ENCODE measurements around the gene PCYT2. TPM values are rescaled to one million over a fixed set of nuclear protein-coding genes. Genes with fewer than 3 reads are reported as not detected.

The PCYT2 gene
- total and polyA plus RNA-seq, 9 of the 15 experiments (the other 6 are each of a cell fraction or from before 2014, with no cell fraction given): 0.92 to 134 (median 82.5) TPM

- POLR2A ChIA-PET: interaction anchor here (1.1 to 1.7 kb wide), 3 partner anchors 9 to 18 kb away, joined by 3 to 7 read pairs (median 3); no protein-coding TSS in a partner anchor
- no peak overlapping the region for H3K4me2 ChIP-seq (ENCODE audit: insufficient read depth, low read length)
- intact Hi-C loops (cut with micrococcal nuclease) (no loop called here), in situ Hi-C loops (cut with MboI) (no loop called here)
- H3K27ac ChIP-seq (ENCODE audit: extremely low read depth, low read depth, low read length): no peak overlapping the region
- no peaks in the 10 kb centered on the region for H4K20me1 ChIP-seq (replicated peaks; ENCODE audit: control insufficient read depth, insufficient read depth, low read length)
- peak; percentile 17 for TF ChIP-seq MEIS2 (IDR thresholded peaks at IDR 0.05; ENCODE audit: partially characterized antibody)
- no peak for TF ChIP-seq SFPQ (IDR thresholded peaks at IDR 0.05; ENCODE audit: low read depth, low read length)
- 0 out of 2 replicates have a peak, but pooled peaks have one; percentile 35 for TF ChIP-seq ZBTB33 (CRISPR knock-in tag; IDR thresholded peaks at IDR 0.05)
- TF ChIP-seq ID3 (CRISPR knock-in tag; IDR thresholded peaks at IDR 0.05): no peak
- no peak for TF ChIP-seq ID3 (tag; IDR thresholded peaks at IDR 0.05)
- TF ChIP-seq NRF1 (conservative IDR thresholded peaks at IDR 0.05 in 1 of 2, IDR thresholded peaks at IDR 0.05 in 1 of 2): no peak
- peak; percentile 93 for TF ChIP-seq ZNF121 (CRISPR knock-in tag; conservative IDR thresholded peaks at IDR 0.05)
- no peak for TF ChIP-seq ZNF551 (CRISPR knock-in tag; IDR thresholded peaks at IDR 0.05)
- TF ChIP-seq BCOR (IDR thresholded peaks at IDR 0.05): peak; percentile 38; the same call in 1 of the 2 replicates
- no peak for TF ChIP-seq MXI1 (IDR thresholded peaks at IDR 0.05; ENCODE audit: low read depth, low read length)
- H3K36me3 ChIP-seq (ENCODE audit: control insufficient read depth, insufficient read depth, low read length): no peaks in the 10 kb centered on the region
- WGBS (ENCODE audit: insufficient coverage, low coverage, missing lambda C conversion rate): 65% methylated on average over 9 of the region's 9 CpGs
- no peak for ATAC-seq
- H2AFZ ChIP-seq (ENCODE audit: low read depth, low read length): peak overlapping the region; percentile 15; the same call in 1 of the 2 replicates
- no peak overlapping the region for H3K4me3 ChIP-seq
- CTCF ChIA-PET (ENCODE audit: low intra/inter-chr PET ratio): no interaction called here
- DNase-seq (ENCODE audit: extremely low read depth in 1 of 4, low spot score in 3 of 4): no peak
- FAIRE-seq: no peak
- no peaks in the 10 kb centered on the region for H3K9me1 ChIP-seq (ENCODE audit: control insufficient read depth, insufficient read depth, low read length)
- no TSS peak for BruUV-seq (replicated peaks)
- H3K79me2 ChIP-seq (ENCODE audit: control insufficient read depth, insufficient read depth, low read length): no peaks in the 10 kb centered on the region
- H3K9ac ChIP-seq (ENCODE audit: insufficient read depth in 1 of 2, low read depth in 2 of 2, low read length in 2 of 2): no peak overlapping the region
- no peaks in the 10 kb centered on the region for H3K9me3 ChIP-seq (replicated peaks; ENCODE audit: control insufficient read depth, insufficient read depth, low read depth, low read length)
- H3K27me3 ChIP-seq (ENCODE audit: control insufficient read depth in 2 of 2, insufficient read depth in 2 of 2, low read length in 2 of 2): no peaks in the 10 kb centered on the region
- peaks cover 0 to 35% of the 10 kb centered on the region in 2 experiments; a peak in 3 of 5 replicates for H3K4me1 ChIP-seq (replicated peaks in 1 of 2; ENCODE audit: control insufficient read depth in 2 of 2, insufficient read depth in 2 of 2, low read length in 2 of 2)
These were observed 33.7 kb upstream of the PCYT2 start for GRCh38 chr17:81944858-81945257.
